ENCODE results near the gene PLK2.

DNA sequence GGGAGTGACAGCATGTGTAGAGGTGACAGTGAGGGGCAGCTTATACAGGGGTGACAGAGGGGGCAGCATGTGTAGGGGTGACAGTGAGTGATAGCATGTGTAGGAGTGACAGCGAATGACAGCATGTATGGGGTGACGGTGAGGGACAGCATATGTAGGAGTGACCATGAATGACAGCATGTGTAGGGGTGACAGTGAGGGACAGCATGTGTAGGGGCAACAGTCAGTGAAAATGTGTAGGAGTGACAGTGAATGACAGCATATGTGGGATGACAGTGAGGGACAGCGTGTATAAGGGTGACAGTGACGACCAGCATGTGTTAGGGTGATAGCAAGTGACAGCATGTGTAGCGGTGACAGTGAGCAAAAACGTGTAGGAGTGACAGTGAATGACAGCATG lies 21.9 kb upstream of the PLK2 start:
- TF ChIP-seq, protein P1, sequence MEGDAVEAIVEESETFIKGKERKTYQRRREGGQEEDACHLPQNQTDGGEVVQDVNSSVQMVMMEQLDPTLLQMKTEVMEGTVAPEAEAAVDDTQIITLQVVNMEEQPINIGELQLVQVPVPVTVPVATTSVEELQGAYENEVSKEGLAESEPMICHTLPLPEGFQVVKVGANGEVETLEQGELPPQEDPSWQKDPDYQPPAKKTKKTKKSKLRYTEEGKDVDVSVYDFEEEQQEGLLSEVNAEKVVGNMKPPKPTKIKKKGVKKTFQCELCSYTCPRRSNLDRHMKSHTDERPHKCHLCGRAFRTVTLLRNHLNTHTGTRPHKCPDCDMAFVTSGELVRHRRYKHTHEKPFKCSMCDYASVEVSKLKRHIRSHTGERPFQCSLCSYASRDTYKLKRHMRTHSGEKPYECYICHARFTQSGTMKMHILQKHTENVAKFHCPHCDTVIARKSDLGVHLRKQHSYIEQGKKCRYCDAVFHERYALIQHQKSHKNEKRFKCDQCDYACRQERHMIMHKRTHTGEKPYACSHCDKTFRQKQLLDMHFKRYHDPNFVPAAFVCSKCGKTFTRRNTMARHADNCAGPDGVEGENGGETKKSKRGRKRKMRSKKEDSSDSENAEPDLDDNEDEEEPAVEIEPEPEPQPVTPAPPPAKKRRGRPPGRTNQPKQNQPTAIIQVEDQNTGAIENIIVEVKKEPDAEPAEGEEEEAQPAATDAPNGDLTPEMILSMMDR (IDR thresholded peaks at IDR 0.05) = no peak
- TF ChIP-seq POLR2A (IDR thresholded peaks at IDR 0.05) = no peak

All from suprapubic skin (tissue), 3 donors.